Osteocyte (in vitro differentiated cells): ENCODE measurements around the gene AHCTF1. TPM values are rescaled to one million over a fixed set of nuclear protein-coding genes. Genes with fewer than 3 reads are reported as not detected.

Experiments
- DNase-seq: peaks from one replicate; pipeline ENCODE4 v3.0.0; 2021; ENCODE audit warnings: mixed read lengths; ENCODE audit not compliant: unreplicated experiment; ENCODE audit errors: extremely low spot score
- H3K27ac Mint-ChIP-seq: one replicate; pipeline ENCODE4 v1.8.0; 2021; ENCODE audit warnings: mild to moderate bottlenecking, mixed read lengths; ENCODE audit not compliant: unreplicated experiment
- H3K27me3 Mint-ChIP-seq: one replicate; pipeline ENCODE4 v1.8.0; 2021; ENCODE audit warnings: mixed read lengths; ENCODE audit not compliant: unreplicated experiment
- H3K36me3 Mint-ChIP-seq: one replicate; pipeline ENCODE4 v1.8.0; 2021; ENCODE audit warnings: mixed read lengths; ENCODE audit not compliant: unreplicated experiment
- H3K4me1 Mint-ChIP-seq: one replicate; pipeline ENCODE4 v1.8.0; 2021; ENCODE audit warnings: mixed read lengths; ENCODE audit not compliant: unreplicated experiment
- H3K4me3 Mint-ChIP-seq: one replicate; pipeline ENCODE4 v1.8.0; 2021; ENCODE audit warnings: mild to moderate bottlenecking, moderate library complexity, mixed read lengths; ENCODE audit not compliant: unreplicated experiment
- H3K9me3 Mint-ChIP-seq: one replicate; pipeline ENCODE4 v1.8.0; 2021; ENCODE audit warnings: mixed read lengths; ENCODE audit not compliant: unreplicated experiment
- total RNA-seq: library from RNA; stranded (reverse); gene quantifications from 2 replicates; pipeline ENCODE4 v1.2.1, GENCODE V29; 2021
- TF ChIP-seq, protein P1 (sequence below): fragments of 200-600 bp; sonication (generic); IDR thresholded peaks from 2 replicates; pipeline ENCODE4 v1.5.0; 2021; ENCODE audit warnings: antibody characterized with exemption, mild to moderate bottlenecking, moderate library complexity

AHCTF1 gene
- total RNA-seq, 1 donor from 2014 or later: 30.4 TPM

DNA sequence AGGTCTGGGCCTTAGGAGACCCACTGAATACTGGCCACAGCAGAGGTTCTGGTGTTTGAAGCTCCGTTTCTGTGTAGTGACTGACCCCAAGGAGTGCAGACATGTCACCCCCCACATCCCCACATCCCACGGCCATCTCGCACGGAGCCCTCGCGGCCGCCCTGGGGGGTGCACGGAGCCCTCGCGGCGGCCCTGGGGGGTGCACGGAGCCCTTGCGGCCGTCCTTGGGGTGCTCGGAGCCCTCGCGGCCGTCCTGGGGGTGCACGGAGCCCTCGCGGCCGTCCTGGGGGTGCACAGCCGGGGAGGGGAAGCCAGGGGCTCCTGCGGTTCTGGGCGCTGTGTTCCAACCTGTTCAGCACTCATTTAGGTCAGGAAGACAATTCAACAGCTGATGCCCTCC, 139.1 kb downstream of the AHCTF1 start:
- H3K36me3 Mint-ChIP-seq: no peaks in the 10 kb centered on the region
- TF ChIP-seq, protein P1, sequence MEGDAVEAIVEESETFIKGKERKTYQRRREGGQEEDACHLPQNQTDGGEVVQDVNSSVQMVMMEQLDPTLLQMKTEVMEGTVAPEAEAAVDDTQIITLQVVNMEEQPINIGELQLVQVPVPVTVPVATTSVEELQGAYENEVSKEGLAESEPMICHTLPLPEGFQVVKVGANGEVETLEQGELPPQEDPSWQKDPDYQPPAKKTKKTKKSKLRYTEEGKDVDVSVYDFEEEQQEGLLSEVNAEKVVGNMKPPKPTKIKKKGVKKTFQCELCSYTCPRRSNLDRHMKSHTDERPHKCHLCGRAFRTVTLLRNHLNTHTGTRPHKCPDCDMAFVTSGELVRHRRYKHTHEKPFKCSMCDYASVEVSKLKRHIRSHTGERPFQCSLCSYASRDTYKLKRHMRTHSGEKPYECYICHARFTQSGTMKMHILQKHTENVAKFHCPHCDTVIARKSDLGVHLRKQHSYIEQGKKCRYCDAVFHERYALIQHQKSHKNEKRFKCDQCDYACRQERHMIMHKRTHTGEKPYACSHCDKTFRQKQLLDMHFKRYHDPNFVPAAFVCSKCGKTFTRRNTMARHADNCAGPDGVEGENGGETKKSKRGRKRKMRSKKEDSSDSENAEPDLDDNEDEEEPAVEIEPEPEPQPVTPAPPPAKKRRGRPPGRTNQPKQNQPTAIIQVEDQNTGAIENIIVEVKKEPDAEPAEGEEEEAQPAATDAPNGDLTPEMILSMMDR: no peak
- no peak for DNase-seq
- no peaks in the 10 kb centered on the region for H3K9me3 Mint-ChIP-seq
- no peak overlapping the region for H3K4me3 Mint-ChIP-seq
- no peaks in the 10 kb centered on the region for H3K27me3 Mint-ChIP-seq
- H3K27ac Mint-ChIP-seq: no peak overlapping the region
- peaks cover 30% of the 10 kb centered on the region for H3K4me1 Mint-ChIP-seq

DNA sequence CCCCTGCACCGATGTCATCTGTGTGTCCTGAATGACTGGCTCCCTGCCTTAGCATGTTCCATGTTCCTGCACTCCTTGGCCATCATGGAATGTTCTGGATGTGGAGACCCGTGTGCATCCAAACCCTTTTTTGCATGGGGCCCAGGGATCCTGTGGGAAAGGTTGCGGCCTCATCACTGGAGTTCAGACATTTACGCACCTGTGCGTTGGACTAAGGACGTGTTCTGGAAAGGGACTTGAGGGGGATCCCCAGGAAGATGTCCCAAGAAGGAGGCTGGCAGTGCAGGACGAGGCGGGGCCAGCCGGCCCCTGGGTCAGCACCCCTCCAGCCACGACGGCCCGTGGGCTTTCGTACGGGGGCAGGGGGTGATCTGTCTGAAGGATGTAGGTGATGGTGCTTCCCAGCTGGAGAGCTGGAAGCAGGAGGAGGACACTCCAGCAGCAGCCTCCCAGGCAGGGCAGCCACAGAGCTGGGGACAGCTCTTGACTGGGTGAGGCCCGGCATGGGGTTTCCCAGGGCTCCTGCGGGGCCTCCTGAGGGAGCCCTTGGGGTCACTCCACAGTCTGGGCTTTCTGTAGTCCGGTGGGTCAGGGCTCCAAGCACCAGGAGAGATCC, 140.3 kb downstream of the AHCTF1 start:
- no peak overlapping the region for H3K4me3 Mint-ChIP-seq
- TF ChIP-seq, protein P1: no peak
- no peaks in the 10 kb centered on the region for H3K36me3 Mint-ChIP-seq
- no peaks in the 10 kb centered on the region for H3K9me3 Mint-ChIP-seq
- no peak overlapping the region for H3K27ac Mint-ChIP-seq
- DNase-seq: no peak
- peaks cover 30% of the 10 kb centered on the region for H3K4me1 Mint-ChIP-seq
- H3K27me3 Mint-ChIP-seq: no peaks in the 10 kb centered on the region

DNA sequence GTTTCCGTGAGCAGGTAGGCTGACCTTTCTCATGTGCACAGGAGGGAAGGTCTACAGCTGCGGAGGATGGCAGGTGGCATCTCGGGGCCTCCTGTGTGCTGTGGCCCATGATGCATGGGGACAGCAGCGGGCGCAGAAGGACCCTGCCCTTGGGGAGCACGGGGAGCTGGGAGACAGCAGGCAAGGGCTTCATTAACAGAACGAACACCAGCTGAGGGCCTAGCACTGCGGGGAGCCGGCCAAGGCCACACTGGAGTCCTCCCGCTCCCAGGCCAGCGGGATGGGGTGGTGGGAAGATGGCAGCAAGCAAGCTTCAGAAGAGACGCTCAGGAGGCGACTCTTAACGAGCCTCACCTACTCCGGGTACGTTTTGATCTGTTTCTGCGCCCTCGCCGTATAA, 140.9 kb downstream of the AHCTF1 start:
- Mint-ChIP-seq H3K4me3 (no peak overlapping the region), H3K36me3 (no peaks in the 10 kb centered on the region), H3K27me3 (no peaks in the 10 kb centered on the region), H3K9me3 (no peaks in the 10 kb centered on the region), H3K4me1 (peaks cover 31% of the 10 kb centered on the region), H3K27ac (no peak overlapping the region)
- DNase-seq: no peak
- TF ChIP-seq, protein P1: no peak

DNA sequence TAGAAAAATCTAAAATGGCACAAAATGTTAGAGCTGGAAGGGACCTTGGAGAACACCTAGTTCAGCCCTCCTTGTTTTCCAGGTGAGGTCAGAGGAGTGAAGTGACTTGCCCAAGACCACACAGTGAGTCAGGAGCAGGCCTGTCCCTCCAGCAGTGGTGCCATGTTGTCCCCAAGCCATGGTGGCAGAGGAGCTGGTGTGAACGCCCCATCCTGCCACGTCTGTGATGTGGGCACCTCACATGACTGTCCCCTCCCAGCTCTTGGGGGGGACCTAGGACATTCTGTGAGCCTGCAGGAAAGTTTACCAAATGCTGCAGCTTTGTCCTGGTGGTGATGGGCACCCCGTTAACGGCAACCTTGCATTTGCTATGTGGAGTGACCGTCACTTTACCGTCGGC, 141.4 kb downstream of the AHCTF1 start:
- no peak for DNase-seq
- no peaks in the 10 kb centered on the region for H3K9me3 Mint-ChIP-seq
- H3K27ac Mint-ChIP-seq: no peak overlapping the region

More for the DNA sequence above, 141.4 kb downstream of the AHCTF1 start:
- H3K36me3 Mint-ChIP-seq: no peaks in the 10 kb centered on the region
- H3K4me1 Mint-ChIP-seq: peaks cover 30% of the 10 kb centered on the region
- H3K27me3 Mint-ChIP-seq: no peaks in the 10 kb centered on the region
- H3K4me3 Mint-ChIP-seq: no peak overlapping the region
- TF ChIP-seq, protein P1: no peak
